GM18870 (cell line): ENCODE results near the gene PLEKHA1.

ENCODE experiments used
- ATAC-seq: cut with Tn5 transposase; IDR thresholded peaks from one replicate; pipeline ENCODE4 v1.9.1; 2021; ENCODE audit warnings: moderate library complexity; ENCODE audit not compliant: unreplicated experiment

PLEKHA1 gene

DNA sequence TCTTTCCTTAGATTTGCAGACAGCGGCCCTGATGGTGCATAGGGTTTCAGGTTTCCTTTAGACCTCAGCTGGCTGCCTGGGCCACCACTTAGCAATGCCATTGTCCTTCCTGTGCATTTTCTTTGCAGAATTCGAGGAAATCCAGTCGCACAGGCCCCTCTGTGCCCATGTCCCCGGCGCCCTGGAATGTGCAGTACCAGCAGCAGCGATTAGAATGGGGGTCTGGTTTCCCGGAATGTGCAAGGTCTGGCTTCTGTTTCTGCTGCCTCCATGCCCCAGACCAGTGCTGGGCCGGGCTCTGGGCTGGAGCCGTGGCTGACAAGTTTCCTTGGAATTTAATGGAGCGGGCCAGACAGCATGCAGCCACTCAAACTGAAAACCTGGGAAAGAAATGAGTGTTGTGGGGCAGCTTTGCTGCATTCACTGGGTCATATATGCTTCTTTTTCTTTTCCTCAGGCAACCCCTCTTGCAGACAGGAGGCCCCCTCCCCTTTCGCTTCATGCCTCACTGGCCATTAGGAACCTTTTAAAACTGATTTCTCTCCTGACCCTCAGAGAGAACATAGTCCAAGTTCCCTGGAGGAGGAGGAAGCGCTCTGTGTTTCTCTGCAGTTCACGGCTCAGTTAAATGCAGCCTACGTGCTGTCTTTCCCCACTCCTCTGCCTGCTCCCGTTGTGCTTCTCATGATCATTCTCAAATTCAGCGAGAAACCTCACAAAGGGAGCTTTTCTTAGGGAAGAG, 101.3 kb downstream of the PLEKHA1 start:
- no peak for ATAC-seq

DNA sequence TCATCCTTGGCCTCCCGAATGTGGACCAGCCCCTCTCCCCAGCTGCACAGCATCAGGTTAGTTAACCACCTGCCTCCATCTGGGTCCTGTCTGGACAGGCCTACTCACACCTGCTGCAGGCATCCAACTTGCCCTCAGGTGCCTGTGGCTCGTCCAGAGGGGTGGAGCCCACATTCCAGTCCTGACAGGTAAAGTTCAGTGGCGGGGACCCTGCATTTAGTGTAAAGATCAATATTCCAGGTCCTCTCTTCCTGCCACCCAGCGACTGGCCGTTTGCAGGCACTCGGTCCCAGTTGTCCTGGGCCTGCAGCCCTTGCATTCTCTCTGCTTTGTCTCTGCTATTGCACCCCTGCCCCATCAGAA, 101.8 kb downstream of the PLEKHA1 start:
- no peak for ATAC-seq

DNA sequence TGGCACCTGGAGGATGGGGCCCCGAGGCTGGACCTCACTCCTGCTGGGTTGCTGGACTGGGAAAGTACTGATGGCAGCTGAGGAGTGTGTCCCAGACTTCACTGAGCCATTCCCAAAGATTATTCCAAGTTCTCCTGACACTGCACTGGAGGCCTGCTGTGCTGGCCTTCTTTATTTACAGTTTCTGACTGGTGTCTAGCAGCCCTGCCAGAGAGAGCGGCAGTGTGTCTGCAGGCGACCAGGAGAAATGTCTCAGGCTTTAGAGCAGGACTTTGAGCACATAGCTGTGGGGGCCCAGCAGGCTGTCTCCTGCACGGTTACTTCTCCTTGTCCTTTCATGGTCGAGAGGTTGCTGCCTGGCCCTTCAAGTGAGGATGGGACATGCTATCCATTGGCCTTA, 102.9 kb downstream of the PLEKHA1 start:
- ATAC-seq = no peak

DNA sequence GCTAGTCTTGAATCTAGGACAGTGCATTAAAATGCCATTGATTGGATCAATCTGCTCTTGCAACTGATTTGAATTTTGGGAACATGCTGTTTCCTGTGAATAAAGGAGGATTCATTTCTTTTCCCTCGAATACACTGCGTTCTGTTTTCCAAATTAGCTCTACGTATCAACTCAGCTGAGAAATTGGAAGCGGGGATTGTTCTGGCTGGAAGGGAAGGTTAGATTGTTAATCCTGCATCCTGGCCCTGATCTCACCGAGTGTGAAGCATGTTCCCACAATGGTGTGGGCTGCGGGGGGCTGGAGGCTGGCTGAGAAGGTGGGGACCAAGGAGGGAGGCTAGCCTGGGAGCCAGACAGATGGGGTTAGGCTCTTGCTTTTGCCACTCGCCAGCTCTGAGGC, 104.5 kb downstream of the PLEKHA1 start:
- ATAC-seq = no peak

DNA sequence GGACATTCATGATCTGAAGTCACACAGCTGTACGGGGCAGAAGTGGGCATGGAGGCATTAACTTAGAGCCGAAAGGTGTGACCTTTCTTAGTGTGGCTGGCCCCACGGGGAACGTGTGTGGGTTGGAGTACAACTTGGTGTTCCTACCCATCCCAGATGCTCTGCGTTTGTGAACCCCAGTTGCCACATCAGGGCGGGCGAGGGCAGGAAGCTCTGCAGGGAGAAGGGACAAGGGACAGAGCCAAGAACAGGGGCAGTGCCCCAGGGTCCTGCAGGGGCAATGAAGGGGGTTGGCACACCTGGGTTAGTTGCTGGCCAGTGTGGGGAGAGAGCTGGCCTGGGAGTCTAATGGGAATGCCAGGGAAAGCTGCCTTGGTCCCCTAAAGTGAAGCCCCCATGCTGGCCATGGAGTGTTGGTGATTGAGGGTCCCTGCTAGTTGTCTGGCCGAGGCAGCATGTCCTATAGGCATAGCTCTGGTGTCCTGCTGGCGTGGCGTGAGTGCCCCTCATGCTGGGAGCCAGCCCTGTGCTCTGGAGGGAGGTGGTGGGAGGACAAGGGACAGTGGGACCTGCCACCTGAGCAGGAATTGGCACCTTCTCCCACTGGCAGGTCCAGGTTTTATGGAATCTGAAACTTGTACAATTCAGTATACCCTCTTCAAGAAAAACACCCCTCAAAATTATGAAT, 105.8 kb downstream of the PLEKHA1 start:
- no peak for ATAC-seq

DNA sequence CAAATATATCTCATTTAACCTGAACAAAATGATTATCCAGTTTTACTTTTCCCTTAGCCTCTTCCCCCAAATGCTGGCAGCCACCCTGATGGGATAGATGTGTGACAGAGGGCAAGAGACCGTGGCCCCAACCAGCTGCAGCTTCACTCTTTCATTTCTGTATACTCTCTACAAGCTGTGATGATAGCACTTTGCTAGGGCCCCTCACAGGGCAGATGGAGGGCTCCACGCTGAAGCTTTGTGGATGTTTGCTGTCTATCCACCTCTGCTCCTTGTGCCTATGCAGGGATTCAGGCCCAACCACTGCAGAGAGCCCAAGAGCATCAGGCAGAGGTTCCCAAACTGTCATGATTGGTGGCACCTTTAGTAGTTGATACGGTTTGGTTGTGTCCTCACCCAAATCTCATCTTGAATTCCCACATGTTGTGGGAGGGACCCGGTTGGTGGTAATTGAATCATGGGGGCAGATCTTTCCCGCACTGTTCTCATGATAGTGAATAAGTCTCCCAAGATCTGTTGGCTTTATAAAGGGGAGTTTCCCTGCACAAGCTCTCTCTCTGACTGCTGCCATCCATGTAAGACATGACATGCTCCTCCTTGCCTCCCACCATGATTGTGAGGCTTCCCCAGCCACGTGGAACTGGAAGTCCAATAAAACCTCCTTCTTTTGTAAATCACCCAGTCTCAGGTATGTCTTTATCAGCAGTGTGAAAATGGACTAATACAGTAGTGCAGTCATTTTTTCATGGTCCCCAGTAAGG, 107.0 kb downstream of the PLEKHA1 start:
- ATAC-seq = no peak
